ENCODE measurements around the gene KCNH4.

KCNH4 gene

DNA sequence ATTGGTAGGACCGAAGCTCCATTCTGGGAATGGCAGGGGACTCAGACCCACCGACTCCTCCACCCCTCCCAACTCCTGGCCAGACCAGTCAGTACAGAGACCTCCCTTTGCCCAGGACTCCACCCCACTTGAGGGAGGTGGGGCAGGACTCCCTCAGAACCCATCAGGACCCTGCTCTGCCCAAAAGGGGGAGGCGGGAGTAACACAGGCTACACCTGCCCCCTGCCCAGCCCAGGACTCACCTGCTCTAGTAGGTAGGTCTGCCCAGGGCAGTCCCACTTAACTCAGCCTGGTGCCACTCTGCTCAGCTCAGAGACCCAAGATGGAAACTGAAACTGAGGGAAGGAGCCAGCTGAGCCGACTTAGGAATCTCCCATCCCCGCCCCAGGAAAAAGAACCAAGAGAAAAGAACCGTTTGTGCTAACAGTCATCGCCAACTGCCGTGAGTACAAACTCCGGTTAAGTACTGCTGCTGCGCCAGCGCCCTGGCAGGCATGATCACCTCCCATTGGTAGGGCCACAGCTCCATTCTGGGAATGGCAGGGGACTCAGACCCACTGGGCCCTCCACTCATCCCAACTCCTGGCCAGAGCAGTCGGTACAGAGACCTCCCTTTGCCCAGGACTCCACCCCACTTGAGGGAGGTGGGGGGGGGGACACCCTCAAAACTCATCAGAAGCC is 68.9 kb downstream of the KCNH4 start:
- Histone ChIP-seq H3K4me3 (ENCODE audit: low read depth in 1 of 5, low read length in 5 of 5) (peak overlapping the region; percentile 71 to 94 (median 85)), H3K27ac (ENCODE audit: low read depth, low read length) (peak overlapping the region; percentile 90), H3K4me1 (ENCODE audit: control insufficient read depth in 5 of 5, insufficient read depth in 5 of 5, low read length in 5 of 5) (peaks cover 8 to 26% (median 20%) of the 10 kb centered on the region in 5 donors), H3K9ac (ENCODE audit: low read length in 5 of 5) (peak overlapping the region; percentile 63 to 93 (median 81)), H3K36me3 (ENCODE audit: control insufficient read depth in 5 of 5, insufficient read depth in 5 of 5, low read length in 5 of 5) (peaks cover 0 to 52% (median 40%) of the 10 kb centered on the region in 5 donors), H3K9me3 (ENCODE audit: control insufficient read depth in 5 of 5, low read length in 5 of 5) (no peaks in the 10 kb centered on the region), H3K27me3 (ENCODE audit: control insufficient read depth in 5 of 5, insufficient read depth in 4 of 5, low read length in 5 of 5) (no peaks in the 10 kb centered on the region)

DNA sequence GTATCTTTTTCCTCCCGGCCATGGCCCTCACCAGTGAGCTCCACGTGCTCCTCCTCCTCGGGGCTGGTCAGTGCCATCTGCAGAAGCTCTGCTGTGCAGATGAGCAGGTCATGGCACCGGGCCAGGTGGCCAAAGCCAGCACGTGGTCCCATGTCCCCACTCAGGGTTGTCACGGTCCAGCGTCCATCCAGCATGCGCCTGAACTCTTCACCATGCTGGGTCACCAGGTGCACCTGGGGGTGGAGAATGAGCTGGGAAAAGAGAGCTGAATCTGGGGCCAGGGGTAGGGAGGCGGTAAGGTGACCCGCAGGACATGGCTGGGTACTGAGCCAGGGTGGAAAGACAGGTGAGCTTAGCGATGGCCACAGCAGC is 69.7 kb downstream of the KCNH4 start:
- peak overlapping the region in 4 of 5 donors; percentile 71 to 94 (median 81) for H3K4me3 ChIP-seq (ENCODE audit: low read depth in 1 of 5, low read length in 5 of 5)
- no peaks in the 10 kb centered on the region for H3K27me3 ChIP-seq (ENCODE audit: control insufficient read depth in 5 of 5, insufficient read depth in 4 of 5, low read length in 5 of 5)
- H3K4me1 ChIP-seq (ENCODE audit: control insufficient read depth in 5 of 5, insufficient read depth in 5 of 5, low read length in 5 of 5): peaks cover 8 to 23% (median 20%) of the 10 kb centered on the region in 5 donors
- H3K27ac ChIP-seq (ENCODE audit: low read depth, low read length): peak overlapping the region; percentile 90
- peaks cover 0 to 49% (median 40%) of the 10 kb centered on the region in 5 donors for H3K36me3 ChIP-seq (ENCODE audit: control insufficient read depth in 5 of 5, insufficient read depth in 5 of 5, low read length in 5 of 5)
- no peaks in the 10 kb centered on the region for H3K9me3 ChIP-seq (ENCODE audit: control insufficient read depth in 5 of 5, low read length in 5 of 5)
- peak overlapping the region in 3 of 5 donors; percentile 81 to 93 (median 85) for H3K9ac ChIP-seq (ENCODE audit: low read length in 5 of 5)

DNA sequence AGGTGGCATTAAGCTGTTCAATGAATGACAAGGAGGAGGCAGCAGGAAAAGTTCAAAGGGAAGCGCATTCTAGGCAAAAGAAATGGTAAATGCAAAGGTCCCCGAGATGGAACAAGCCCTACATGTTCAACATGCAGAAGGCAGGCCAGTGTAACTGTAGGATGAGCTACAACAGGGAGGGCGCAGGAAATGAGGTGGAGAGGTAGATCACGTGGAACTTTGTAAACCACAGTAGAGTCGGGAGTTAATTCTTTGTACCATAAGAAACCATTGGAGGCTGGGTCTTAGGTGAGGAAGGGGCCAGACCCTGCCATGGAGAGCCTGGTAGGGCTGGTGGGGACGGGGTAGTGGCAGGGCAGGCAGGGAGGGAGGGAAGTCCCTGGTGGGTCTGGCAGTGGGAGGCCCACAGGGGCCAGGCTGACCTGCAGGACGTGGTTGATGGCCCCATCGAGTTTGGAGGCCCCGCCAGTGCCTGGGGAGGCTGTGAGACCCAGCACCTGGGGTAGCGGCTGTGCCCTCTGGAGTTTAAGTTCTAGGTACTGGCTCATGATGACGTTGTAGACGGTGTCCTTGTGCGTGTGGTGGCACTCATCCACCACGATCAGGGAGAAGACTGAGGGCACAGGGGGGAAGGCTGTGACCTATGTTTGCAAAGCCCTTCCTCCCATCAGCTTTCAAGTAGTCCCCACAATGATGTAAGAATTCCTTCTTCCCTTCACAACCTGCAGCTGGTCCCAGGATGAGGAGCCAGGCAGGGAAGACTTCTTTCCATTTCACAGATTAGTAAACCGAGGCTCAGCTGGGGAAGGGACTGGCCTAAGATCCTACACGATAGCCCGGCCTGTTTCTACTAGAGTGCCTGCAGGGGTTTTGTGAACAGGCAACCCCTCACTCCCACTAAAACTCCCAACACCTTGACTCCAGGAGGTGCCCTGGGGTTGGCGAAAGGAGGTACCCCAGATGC is 70.4 kb downstream of the KCNH4 start:
- Histone ChIP-seq H3K4me3 (ENCODE audit: low read depth in 1 of 5, low read length in 5 of 5) (no peak overlapping the region), H3K36me3 (ENCODE audit: control insufficient read depth in 5 of 5, insufficient read depth in 5 of 5, low read length in 5 of 5) (peaks cover 0 to 51% (median 42%) of the 10 kb centered on the region in 5 donors), H3K4me1 (ENCODE audit: control insufficient read depth in 5 of 5, insufficient read depth in 5 of 5, low read length in 5 of 5) (peaks cover 8 to 23% (median 20%) of the 10 kb centered on the region in 5 donors), H3K27ac (ENCODE audit: low read depth, low read length) (no peak overlapping the region), H3K9me3 (ENCODE audit: control insufficient read depth in 5 of 5, low read length in 5 of 5) (no peaks in the 10 kb centered on the region), H3K9ac (ENCODE audit: low read length in 5 of 5) (no peak overlapping the region), H3K27me3 (ENCODE audit: control insufficient read depth in 5 of 5, insufficient read depth in 4 of 5, low read length in 5 of 5) (no peaks in the 10 kb centered on the region)

DNA sequence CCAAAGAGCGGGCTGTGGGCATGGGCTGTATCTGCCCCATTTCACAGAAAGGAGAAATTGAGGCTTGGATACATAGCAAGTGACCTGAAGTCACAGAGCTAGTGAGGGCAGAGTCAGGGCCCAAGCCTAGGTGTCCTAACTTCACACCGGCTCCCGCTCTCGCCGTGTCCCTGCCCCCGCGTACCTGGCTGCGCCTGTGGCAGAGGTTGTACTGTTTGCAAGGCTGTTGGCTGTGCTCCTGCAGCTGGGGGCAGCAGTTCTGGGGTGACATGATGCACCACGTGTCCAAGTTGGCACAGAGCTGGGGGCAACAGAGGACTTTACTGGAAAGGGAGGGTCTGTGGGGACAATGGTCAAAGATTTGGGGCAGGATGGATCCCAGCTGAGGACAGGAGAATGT is 71.9 kb downstream of the KCNH4 start:
- Histone ChIP-seq H3K4me3 (ENCODE audit: low read depth in 1 of 5, low read length in 5 of 5) (no peak overlapping the region), H3K9me3 (ENCODE audit: control insufficient read depth in 5 of 5, low read length in 5 of 5) (no peaks in the 10 kb centered on the region), H3K9ac (ENCODE audit: low read length in 5 of 5) (no peak overlapping the region), H3K4me1 (ENCODE audit: control insufficient read depth in 5 of 5, insufficient read depth in 5 of 5, low read length in 5 of 5) (peaks cover 8 to 23% (median 20%) of the 10 kb centered on the region in 5 donors), H3K27me3 (ENCODE audit: control insufficient read depth in 5 of 5, insufficient read depth in 4 of 5, low read length in 5 of 5) (no peaks in the 10 kb centered on the region), H3K27ac (ENCODE audit: low read depth, low read length) (no peak overlapping the region), H3K36me3 (ENCODE audit: control insufficient read depth in 5 of 5, insufficient read depth in 5 of 5, low read length in 5 of 5) (peaks cover 0 to 54% (median 45%) of the 10 kb centered on the region in 5 donors)

DNA sequence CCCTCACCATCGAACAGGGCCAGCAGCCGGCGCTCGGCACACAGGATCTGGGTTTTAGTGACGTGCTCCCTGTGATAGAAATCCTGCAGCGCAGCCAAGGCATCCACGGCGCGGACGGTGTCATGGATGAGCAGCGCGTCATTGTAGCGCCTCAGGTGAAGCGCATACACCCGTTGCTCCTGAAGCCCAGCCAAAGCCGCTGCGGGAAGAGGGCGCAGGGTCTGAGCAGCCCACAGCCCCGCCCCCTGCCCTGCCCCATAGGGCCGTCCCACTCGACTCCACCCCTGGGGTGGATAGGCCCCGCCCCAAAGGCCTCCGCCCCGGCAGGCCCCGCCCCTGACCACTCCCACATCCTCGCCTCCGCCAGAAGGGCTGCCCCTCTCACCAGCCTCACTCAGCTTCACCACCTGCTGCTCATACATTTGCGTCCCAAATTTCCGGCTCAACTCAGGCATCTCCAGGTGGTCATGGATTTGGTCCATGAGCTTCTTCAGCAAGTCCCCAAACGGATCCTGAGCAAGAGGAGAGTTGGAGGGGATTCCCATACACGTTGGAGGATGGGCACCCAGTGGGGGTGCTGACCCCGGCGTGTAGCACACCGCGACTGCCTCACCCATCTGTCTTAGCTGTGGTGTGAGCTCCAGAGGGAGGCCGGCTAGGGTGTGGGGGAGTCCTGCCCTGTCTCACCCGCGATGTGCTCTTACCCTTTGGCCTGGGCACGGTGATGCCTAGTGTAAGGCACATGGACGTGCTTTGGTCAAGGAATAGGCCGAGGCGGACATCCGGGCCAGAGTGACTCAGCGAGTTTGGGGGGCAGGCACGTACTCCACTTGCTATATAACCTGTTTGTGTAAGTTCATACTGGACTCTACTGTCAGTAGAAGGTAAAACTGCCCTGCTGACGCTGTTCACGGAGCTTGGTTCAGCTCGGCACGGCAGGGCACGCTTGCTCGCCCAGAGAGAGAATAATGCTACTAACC is 73.1 kb downstream of the KCNH4 start:
- no peaks in the 10 kb centered on the region for H3K27me3 ChIP-seq (ENCODE audit: control insufficient read depth in 5 of 5, insufficient read depth in 4 of 5, low read length in 5 of 5)
- H3K4me1 ChIP-seq (ENCODE audit: control insufficient read depth in 5 of 5, insufficient read depth in 5 of 5, low read length in 5 of 5): peaks cover 7 to 18% (median 15%) of the 10 kb centered on the region in 5 donors
- H3K27ac ChIP-seq (ENCODE audit: low read depth, low read length): no peak overlapping the region
- no peak overlapping the region for H3K9ac ChIP-seq (ENCODE audit: low read length in 5 of 5)
- peaks cover 0 to 55% (median 47%) of the 10 kb centered on the region in 5 donors for H3K36me3 ChIP-seq (ENCODE audit: control insufficient read depth in 5 of 5, insufficient read depth in 5 of 5, low read length in 5 of 5)
- H3K4me3 ChIP-seq (ENCODE audit: low read depth in 1 of 5, low read length in 5 of 5): no peak overlapping the region
- H3K9me3 ChIP-seq (ENCODE audit: control insufficient read depth in 5 of 5, low read length in 5 of 5): no peaks in the 10 kb centered on the region

DNA sequence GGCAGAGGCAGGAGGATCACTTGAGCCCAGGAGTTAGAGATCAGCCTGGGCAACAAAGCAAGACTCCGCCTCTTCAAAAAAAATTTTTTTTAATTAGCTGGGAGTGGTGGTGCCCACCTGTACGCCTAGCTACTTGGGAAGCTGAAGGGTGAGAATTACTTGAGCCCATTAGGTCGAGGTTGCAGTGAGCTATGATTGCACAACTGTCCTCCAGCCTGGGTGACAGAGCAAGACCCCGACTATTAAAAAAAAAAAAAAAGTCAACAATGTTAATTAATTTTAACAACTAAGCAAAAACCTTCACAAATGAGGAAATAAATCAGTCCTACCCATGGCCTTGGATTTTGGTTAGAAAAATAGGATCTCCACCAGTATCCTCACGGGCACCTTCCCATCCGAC is 73.8 kb downstream of the KCNH4 start:
- no peaks in the 10 kb centered on the region for H3K27me3 ChIP-seq (ENCODE audit: control insufficient read depth in 5 of 5, insufficient read depth in 4 of 5, low read length in 5 of 5)
- peaks cover 0 to 56% (median 48%) of the 10 kb centered on the region in 5 donors for H3K36me3 ChIP-seq (ENCODE audit: control insufficient read depth in 5 of 5, insufficient read depth in 5 of 5, low read length in 5 of 5)
- peaks cover 4 to 16% (median 10%) of the 10 kb centered on the region in 5 donors for H3K4me1 ChIP-seq (ENCODE audit: control insufficient read depth in 5 of 5, insufficient read depth in 5 of 5, low read length in 5 of 5)
- H3K27ac ChIP-seq (ENCODE audit: low read depth, low read length): no peak overlapping the region
- no peak overlapping the region for H3K9ac ChIP-seq (ENCODE audit: low read length in 5 of 5)
- H3K4me3 ChIP-seq (ENCODE audit: low read depth in 1 of 5, low read length in 5 of 5): no peak overlapping the region
- H3K9me3 ChIP-seq (ENCODE audit: control insufficient read depth in 5 of 5, low read length in 5 of 5): no peaks in the 10 kb centered on the region
